K562 (cell line): ENCODE results near the gene PNMT. TPM values are rescaled to one million over a fixed set of nuclear protein-coding genes. Genes with fewer than 3 reads are reported as not detected.
A peak's percentile ranks its signal among the peaks of the same experiment; 100 is the strongest.

Source experiments
- ATAC-seq: fragments of 200-7000 bp; cut with Tn5 transposase; 3 replicates; pipeline ENCODE4 v1.9.1; 2020; ENCODE audit warnings: moderate library complexity
- BruUV-seq: library from RNA; stranded (reverse); fragments of 400-500 nt; replicated peaks from 2 replicates; lab custom pipeline; 2021; lab: Mats Ljungman, UMichigan
- CTCF ChIA-PET: fragments of 300-600 bp; formaldehyde crosslinking; extraction: SDS; loops from one replicate; lab custom pipeline; 2021; ENCODE audit warnings: low intra/inter-chr PET ratio; lab: Yijun Ruan, JAX
- POLR2A ChIA-PET: fragments of 300-600, 350-650 bp; sonication (Branson Sonifier 250); formaldehyde crosslinking; extraction: SDS; loops from one replicate; lab custom pipeline; 2021; ENCODE audit warnings: antibody characterized with exemption, inconsistent platforms; lab: Yijun Ruan, JAX
- DNase-seq, 4 experiments: peaks; one replicate each; pipeline versions ENCODE4 v3.0.0 to v3.0.0-alpha.2; 2011 to 2018; ENCODE audit warnings: low spot score in 3 of 4, mixed read lengths in 3 of 4; ENCODE audit errors: extremely low read depth in 1 of 4
- FAIRE-seq: peaks from 2 replicates; lab custom pipeline; 2011; peaks lifted over from hg19 to GRCh38; lab: Jason Lieb, UNC
- H2AFZ ChIP-seq: 2 replicates; pipeline ENCODE4 v1.6.0; 2011; ENCODE audit warnings: low read depth, low read length, control low read depth, inconsistent platforms
- H3K27ac ChIP-seq: fragments of 200-600 bp; 3 replicates; pipeline ENCODE4 v1.8.0; 2011; ENCODE audit warnings: low read depth, mild to moderate bottlenecking, control low read depth, inconsistent platforms, low read length, moderate library complexity, mixed read lengths; ENCODE audit errors: extremely low read depth
- H3K27me3 ChIP-seq, 2 experiments: fragments of 300-600 bp in 1 of 2; 2 replicates in 1 of 2; 3 replicates in 1 of 2; pipeline versions ENCODE4 v1.6.0 to v1.8.0; 2011; ENCODE audit warnings: inconsistent platforms in 2 of 2, low read length in 2 of 2, mild to moderate bottlenecking in 1 of 2, mixed read lengths in 1 of 2, moderate library complexity in 1 of 2; ENCODE audit not compliant: control insufficient read depth in 2 of 2, insufficient read depth in 2 of 2
- H3K36me3 ChIP-seq: fragments of 300-600 bp; 3 replicates; pipeline ENCODE4 v1.8.0; 2011; ENCODE audit warnings: mild to moderate bottlenecking, low read length, inconsistent platforms; ENCODE audit not compliant: control insufficient read depth, insufficient read depth
- H3K4me1 ChIP-seq, 2 experiments: fragments of 200-600 bp in 1 of 2; replicated peaks in 1 of 2; 2 replicates in 1 of 2; 3 replicates in 1 of 2; pipeline versions ENCODE4 v1.5.1 to v1.8.0; 2011; ENCODE audit warnings: inconsistent platforms in 2 of 2, low read length in 2 of 2, mild to moderate bottlenecking in 1 of 2, mixed read lengths in 1 of 2, moderate library complexity in 1 of 2; ENCODE audit not compliant: control insufficient read depth in 2 of 2, insufficient read depth in 2 of 2
- H3K4me2 ChIP-seq: 2 replicates; pipeline ENCODE4 v1.6.1; 2011; ENCODE audit warnings: low read length, control low read depth, inconsistent platforms, mixed read lengths; ENCODE audit not compliant: insufficient read depth
- H3K4me3 ChIP-seq: fragments of 200-600 bp; sonication (generic), shearing (Covaris generic); 2 replicates; pipeline ENCODE4 v1.5.1; 2016; ENCODE audit warnings: control low read depth, inconsistent platforms
- H3K79me2 ChIP-seq: fragments of 200-600 bp; 3 replicates; pipeline ENCODE4 v1.8.0; 2011; ENCODE audit warnings: low read length, inconsistent platforms; ENCODE audit not compliant: control insufficient read depth, insufficient read depth
- H3K9ac ChIP-seq, 2 experiments: 2 replicates each; pipeline versions ENCODE4 v1.6.0 to v1.6.1; 2011; ENCODE audit warnings: low read depth in 2 of 2, low read length in 2 of 2, control low read depth in 1 of 2, inconsistent platforms in 1 of 2, mild to moderate bottlenecking in 1 of 2, mixed read lengths in 1 of 2; ENCODE audit not compliant: insufficient read depth in 1 of 2
- H3K9me1 ChIP-seq: one replicate; pipeline ENCODE4 v1.6.0; 2011; ENCODE audit warnings: inconsistent platforms, mild to moderate bottlenecking, low read length, moderate library complexity; ENCODE audit not compliant: control insufficient read depth, insufficient read depth
- H3K9me3 ChIP-seq: replicated peaks from 2 replicates; pipeline ENCODE4 v1.5.1; 2011; ENCODE audit warnings: low read depth, low read length, inconsistent platforms; ENCODE audit not compliant: control insufficient read depth, insufficient read depth
- H4K20me1 ChIP-seq: replicated peaks from 2 replicates; pipeline ENCODE4 v1.6.1; 2011; ENCODE audit warnings: low read length, inconsistent platforms, mixed read lengths; ENCODE audit not compliant: control insufficient read depth, insufficient read depth
- NFATC3 ChIP-seq: fragments of 450-650 bp; IDR thresholded peaks from 2 replicates; pipeline ENCODE4 v1.6.1; 2017; ENCODE audit warnings: mild to moderate bottlenecking
- NONO ChIP-seq, 2 experiments: fragments of 200-400 bp in 1 of 2; fragments of 450-650 bp in 1 of 2; formaldehyde crosslinking in 1 of 2; IDR thresholded peaks; 2 replicates each; pipeline ENCODE4 v1.6.1; 2017; ENCODE audit warnings: low read depth in 2 of 2, mild to moderate bottlenecking in 2 of 2, moderate library complexity in 2 of 2, low read length in 1 of 2
- NR1H2 ChIP-seq: sonication (generic); formaldehyde crosslinking; IDR thresholded peaks from 2 replicates; pipeline ENCODE4 v1.4.0; 2020; ENCODE audit warnings: mild to moderate bottlenecking, missing genetic modification reagents
- ZBTB7A ChIP-seq: IDR thresholded peaks from 2 replicates; pipeline ENCODE4 v1.6.1; 2011; ENCODE audit warnings: low read depth, mild to moderate bottlenecking, low read length, moderate library complexity, borderline replicate concordance; ENCODE audit not compliant: control insufficient read depth
- WGBS: fragments of 100-300 bp; shearing (Covaris generic); methylation state at CpG from one replicate; pipeline ENCODE4 v1.1.6; 2016; ENCODE audit warnings: low coverage, mixed read lengths; ENCODE audit not compliant: insufficient coverage; ENCODE audit errors: missing lambda C conversion rate; 5-methylcytosine and 5-hydroxymethylcytosine counted together
- in situ Hi-C: fragments of 300-500 bp; cut with MboI; formaldehyde crosslinking; loops from 4 replicates; pipeline ENCODE4 v1.15.0; 2018; ENCODE audit warnings: inconsistent platforms, mixed read lengths
- intact Hi-C: fragments of 100-400 bp; cut with micrococcal nuclease; formaldehyde crosslinking; loops from 2 replicates; pipeline ENCODE4 v1.14.2; 2022
- polyA plus RNA-seq, 8 experiments: library from polyadenylated mRNA; depleted of rRNA in 4 of 8; stranded (reverse) in 5 of 8; unstranded in 3 of 8; fragments of >200 nt; fragmentation: Nextera tagmentation in 2 of 8; fragmentation: Illumina TruSeq in 1 of 8; extraction: Ambion mirVana in 2 of 8; extraction: Trizol in 1 of 8; gene quantifications; 2 replicates each; pipeline versions ENCODE4 v1.2.1 to v1.2.3, GENCODE V29; 2011 to 2014; ENCODE audit warnings: inconsistent platforms in 1 of 8, missing spikeins in 1 of 8
- total RNA-seq, 7 experiments: library from RNA; depleted of rRNA in 6 of 7; stranded (reverse); fragments of >200 nt in 6 of 7; fragmentation: Illumina TruSeq in 2 of 7; extraction: Trizol in 2 of 7; gene quantifications; 2 replicates each; pipeline versions ENCODE4 v1.2.1 to v1.2.3, GENCODE V29; 2011 to 2021; ENCODE audit warnings: low replicate concordance in 1 of 7

PNMT gene
- total and polyA plus RNA-seq, 9 of the 15 experiments (the other 6 are each of a cell fraction or from before 2014, with no cell fraction given), result 0.55 to 18.1 (median 5.8) TPM

GRCh38 chr17:39666231-39666600 is 2.0 kb upstream of the PNMT start:
- CTCF ChIA-PET, result interaction anchor here (8.3 kb wide), 1 partner anchor 44 kb away, joined by 131 read pairs; no protein-coding TSS in a partner anchor
- ATAC-seq (no peak), DNase-seq (no peak)
- Histone ChIP-seq H4K20me1 (no peaks in the 10 kb centered on the region), H3K27ac (0 out of 3 replicates have a peak overlapping the region, but pooled peaks have one; percentile 74), H3K4me3 (no peak overlapping the region)
- in situ Hi-C loops, result no loop called here
- 0 out of 2 replicates have a peak, but pooled peaks have one; percentile 15 for TF ChIP-seq NR1H2 (CRISPR knock-in tag)
- no peak for TF ChIP-seq NFATC3
- no peak for TF ChIP-seq NONO (IDR thresholded peaks at IDR 0.05; ENCODE audit: low read depth in 2 of 2, low read length in 1 of 2)
- peak; percentile 26; the same call in 1 of the 2 replicates for TF ChIP-seq ZBTB7A
- TF ChIP-seq, all 486 proteins: peak for 2
- peaks cover 23% of the 10 kb centered on the region; the same call in 1 of the 3 replicates for H3K36me3 ChIP-seq
- intact Hi-C loops, result no loop called here
- H3K9me3 ChIP-seq, result no peaks in the 10 kb centered on the region
- no TSS peak for BruUV-seq
- peaks cover 13% of the 10 kb centered on the region; the same call in 2 of the 3 replicates for H3K79me2 ChIP-seq
- no peak for FAIRE-seq
- peaks cover 33 to 87% of the 10 kb centered on the region in 2 experiments for H3K4me1 ChIP-seq
- H3K9ac ChIP-seq, result peak overlapping the region in 1 of 2 experiments; percentile 93; a peak in 2 of 4 replicates
- POLR2A ChIA-PET, result interaction anchor here (0.5 to 4.0 kb wide), 10 partner anchors 12 to 66 kb away, joined by 3 to 11 read pairs (median 4); no protein-coding TSS in a partner anchor
- H3K9me1 ChIP-seq, result no peaks in the 10 kb centered on the region
- no peak overlapping the region for H2AFZ ChIP-seq
- WGBS, result 60% methylated on average over 1 of the region's 2 CpGs
- H3K4me2 ChIP-seq, result peak overlapping the region; percentile 53; the same call in 1 of the 2 replicates
- H3K27me3 ChIP-seq, result no peaks in the 10 kb centered on the region
